Measurements from ENCODE around the gene REC114.
"Not testable (repeated sequence)": the region's sequence is repeated elsewhere in the genome, so short reads cannot be mapped to it uniquely, and the experiment has no call there.

REC114 gene

GRCh38 chr15:73436613-73437012 lies 6.4 kb upstream of the REC114 start:
- peaks cover 11% of the 10 kb centered on the region for H3K27me3 ChIP-seq (ENCODE audit: insufficient read depth, low read length)
- H3K4me3 ChIP-seq (ENCODE audit: low read length) = no peak overlapping the region
- H3K36me3 ChIP-seq (ENCODE audit: insufficient read depth, low read length) = no peaks in the 10 kb centered on the region
- H3K4me1 ChIP-seq (ENCODE audit: insufficient read depth, low read length) = no peaks in the 10 kb centered on the region
- H2AFZ ChIP-seq (ENCODE audit: low read depth, low read length) = no peak overlapping the region
- no peaks in the 10 kb centered on the region for H3K9me3 ChIP-seq (ENCODE audit: low read length)

GRCh38 chr15:73437543-73438109 lies 5.3 kb upstream of the REC114 start:
- peaks cover 11% of the 10 kb centered on the region for H3K27me3 ChIP-seq (ENCODE audit: insufficient read depth, low read length)
- no peak overlapping the region for H2AFZ ChIP-seq (ENCODE audit: low read depth, low read length)

GRCh38 chr15:73438651-73439050 lies 4.3 kb upstream of the REC114 start:
- H3K4me3 ChIP-seq (ENCODE audit: low read length) = no peak overlapping the region
- H3K4me1 ChIP-seq (ENCODE audit: insufficient read depth, low read length) = no peaks in the 10 kb centered on the region
- no peaks in the 10 kb centered on the region for H3K9me3 ChIP-seq (ENCODE audit: low read length)
- H2AFZ ChIP-seq (ENCODE audit: low read depth, low read length) = no peak overlapping the region
- no peaks in the 10 kb centered on the region for H3K36me3 ChIP-seq (ENCODE audit: insufficient read depth, low read length)
- H3K27me3 ChIP-seq (ENCODE audit: insufficient read depth, low read length) = peaks cover 11% of the 10 kb centered on the region

More at GRCh38 chr15:73437543-73438109, 5.3 kb upstream of the REC114 start:
- H3K36me3 ChIP-seq (ENCODE audit: insufficient read depth, low read length) = no peaks in the 10 kb centered on the region
- H3K4me3 ChIP-seq (ENCODE audit: low read length) = no peak overlapping the region
- no peaks in the 10 kb centered on the region for H3K4me1 ChIP-seq (ENCODE audit: insufficient read depth, low read length)
- H3K9me3 ChIP-seq (ENCODE audit: low read length) = no peaks in the 10 kb centered on the region

- H3K9me3 ChIP-seq (ENCODE audit: low read length) = no peaks in the 10 kb centered on the region
- no peak overlapping the region for H2AFZ ChIP-seq (ENCODE audit: low read depth, low read length)
- H3K4me3 ChIP-seq (ENCODE audit: low read length) = no peak overlapping the region
- no peaks in the 10 kb centered on the region for H3K36me3 ChIP-seq (ENCODE audit: insufficient read depth, low read length)
- H3K27me3 ChIP-seq (ENCODE audit: insufficient read depth, low read length) = peaks cover 15% of the 10 kb centered on the region
- H3K4me1 ChIP-seq (ENCODE audit: insufficient read depth, low read length) = no peaks in the 10 kb centered on the region
Observed at GRCh38 chr15:73440571-73440970, 2.4 kb upstream of the REC114 start.

DNA sequence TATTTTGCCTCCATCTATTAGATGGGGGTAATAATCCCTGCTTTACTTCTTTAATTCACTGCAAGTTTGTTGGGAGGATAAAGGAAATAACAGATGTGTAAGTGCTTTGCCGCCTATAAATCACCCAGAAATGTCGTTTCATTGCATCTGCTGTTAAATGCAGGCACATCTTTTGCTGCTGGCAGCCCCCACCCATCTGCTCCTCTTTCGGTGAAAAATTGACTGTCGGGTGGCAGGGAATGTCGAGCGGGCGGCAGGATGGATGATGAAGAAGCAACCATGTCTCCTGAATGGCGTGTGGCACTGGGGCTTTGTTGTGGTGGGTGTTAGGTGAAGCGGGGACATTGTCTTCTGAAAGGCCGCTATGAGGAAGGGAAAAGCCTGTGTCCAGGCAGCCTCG lies 543 bp upstream of the REC114 start:
- no peaks in the 10 kb centered on the region for H3K36me3 ChIP-seq (ENCODE audit: insufficient read depth, low read length)
- H3K9me3 ChIP-seq (ENCODE audit: low read length) = no peaks in the 10 kb centered on the region
- H3K4me3 ChIP-seq (ENCODE audit: low read length) = no peak overlapping the region
- peaks cover 15% of the 10 kb centered on the region for H3K27me3 ChIP-seq (ENCODE audit: insufficient read depth, low read length)
- no peaks in the 10 kb centered on the region for H3K4me1 ChIP-seq (ENCODE audit: insufficient read depth, low read length)
- H2AFZ ChIP-seq (ENCODE audit: low read depth, low read length) = no peak overlapping the region

DNA sequence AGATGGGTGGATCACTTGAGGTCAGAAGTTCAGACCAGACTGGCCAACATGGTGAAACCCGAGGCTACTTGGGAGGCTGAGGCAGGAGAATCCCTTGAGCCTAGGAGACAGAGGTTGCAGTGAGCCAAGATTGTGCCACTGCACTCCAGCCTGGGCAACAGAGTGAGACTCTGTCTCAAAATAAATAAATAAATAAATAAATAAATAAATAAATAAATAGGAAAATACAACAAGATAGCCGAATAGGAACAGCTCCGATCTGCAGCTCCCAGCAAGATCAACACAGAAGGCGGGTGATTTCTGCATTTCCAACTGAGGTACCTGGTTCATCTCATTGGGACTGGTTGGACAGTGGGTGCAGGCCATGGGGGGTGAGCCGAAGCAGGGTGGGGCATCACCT lies 4.5 kb downstream of the REC114 start:
- not testable (repeated sequence) for H3K4me1 ChIP-seq (ENCODE audit: insufficient read depth, low read length); H3K9me3 ChIP-seq (ENCODE audit: low read length); H3K4me3 ChIP-seq (ENCODE audit: low read length); H2AFZ ChIP-seq (ENCODE audit: low read depth, low read length); H3K36me3 ChIP-seq (ENCODE audit: insufficient read depth, low read length); H3K27me3 ChIP-seq (ENCODE audit: insufficient read depth, low read length)

- H3K4me1 ChIP-seq (ENCODE audit: insufficient read depth, low read length); H2AFZ ChIP-seq (ENCODE audit: low read depth, low read length); H3K27me3 ChIP-seq (ENCODE audit: insufficient read depth, low read length); H3K9me3 ChIP-seq (ENCODE audit: low read length); H3K36me3 ChIP-seq (ENCODE audit: insufficient read depth, low read length); H3K4me3 ChIP-seq (ENCODE audit: low read length): not testable (repeated sequence)
Observed at GRCh38 chr15:73448158-73448758, 5.3 kb downstream of the REC114 start.

DNA sequence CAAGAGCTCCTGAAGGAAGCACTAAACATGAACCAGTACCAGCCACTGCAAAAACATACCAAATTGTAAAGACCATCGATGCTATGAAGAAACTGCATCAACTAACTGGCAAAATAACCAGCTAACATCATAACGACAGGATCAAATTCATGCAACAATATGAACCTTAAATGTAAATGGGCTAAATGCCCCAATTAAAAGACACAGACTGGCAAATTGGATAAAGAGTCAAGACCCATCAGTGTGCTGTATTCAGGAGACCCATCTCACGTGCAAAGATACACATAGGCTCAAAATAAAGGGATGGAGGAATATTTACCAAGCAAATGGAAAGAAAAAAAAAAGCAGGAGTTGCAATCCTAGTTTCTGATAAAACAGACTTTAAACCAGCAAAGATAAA lies 7.0 kb downstream of the REC114 start:
- H3K36me3 ChIP-seq (ENCODE audit: insufficient read depth, low read length); H3K4me1 ChIP-seq (ENCODE audit: insufficient read depth, low read length); H3K27me3 ChIP-seq (ENCODE audit: insufficient read depth, low read length); H2AFZ ChIP-seq (ENCODE audit: low read depth, low read length); H3K9me3 ChIP-seq (ENCODE audit: low read length); H3K4me3 ChIP-seq (ENCODE audit: low read length): not testable (repeated sequence)

- Histone ChIP-seq H3K36me3 (ENCODE audit: insufficient read depth, low read length) (no peaks in the 10 kb centered on the region), H3K27me3 (ENCODE audit: insufficient read depth, low read length) (peaks cover 5% of the 10 kb centered on the region), H3K4me1 (ENCODE audit: insufficient read depth, low read length) (no peaks in the 10 kb centered on the region), H3K4me3 (ENCODE audit: low read length) (no peak overlapping the region), H3K9me3 (ENCODE audit: low read length) (no peaks in the 10 kb centered on the region), H2AFZ (ENCODE audit: low read depth, low read length) (no peak overlapping the region)
Observed at GRCh38 chr15:73454096-73454495, 11.1 kb downstream of the REC114 start.

- H3K4me3 ChIP-seq (ENCODE audit: low read length) = no peak overlapping the region
- H3K27me3 ChIP-seq (ENCODE audit: insufficient read depth, low read length) = peaks cover 5% of the 10 kb centered on the region
- H3K9me3 ChIP-seq (ENCODE audit: low read length) = no peaks in the 10 kb centered on the region
- no peak overlapping the region for H2AFZ ChIP-seq (ENCODE audit: low read depth, low read length)
- H3K36me3 ChIP-seq (ENCODE audit: insufficient read depth, low read length) = no peaks in the 10 kb centered on the region
- H3K4me1 ChIP-seq (ENCODE audit: insufficient read depth, low read length) = no peaks in the 10 kb centered on the region
Observed at GRCh38 chr15:73455876-73456275, 12.9 kb downstream of the REC114 start.

- H3K9me3 ChIP-seq (ENCODE audit: low read length) = no peaks in the 10 kb centered on the region
- peaks cover 5% of the 10 kb centered on the region for H3K27me3 ChIP-seq (ENCODE audit: insufficient read depth, low read length)
- H3K4me1 ChIP-seq (ENCODE audit: insufficient read depth, low read length) = no peaks in the 10 kb centered on the region
- H3K4me3 ChIP-seq (ENCODE audit: low read length) = no peak overlapping the region
- no peak overlapping the region for H2AFZ ChIP-seq (ENCODE audit: low read depth, low read length)
- H3K36me3 ChIP-seq (ENCODE audit: insufficient read depth, low read length) = no peaks in the 10 kb centered on the region
Observed at GRCh38 chr15:73457334-73457733, 14.4 kb downstream of the REC114 start.

GRCh38 chr15:73460662-73461061 lies 17.7 kb downstream of the REC114 start:
- Histone ChIP-seq H3K4me1 (ENCODE audit: insufficient read depth, low read length) (no peaks in the 10 kb centered on the region), H3K9me3 (ENCODE audit: low read length) (no peaks in the 10 kb centered on the region), H2AFZ (ENCODE audit: low read depth, low read length) (no peak overlapping the region), H3K27me3 (ENCODE audit: insufficient read depth, low read length) (peaks cover 5% of the 10 kb centered on the region), H3K36me3 (ENCODE audit: insufficient read depth, low read length) (no peaks in the 10 kb centered on the region), H3K4me3 (ENCODE audit: low read length) (no peak overlapping the region)

DNA sequence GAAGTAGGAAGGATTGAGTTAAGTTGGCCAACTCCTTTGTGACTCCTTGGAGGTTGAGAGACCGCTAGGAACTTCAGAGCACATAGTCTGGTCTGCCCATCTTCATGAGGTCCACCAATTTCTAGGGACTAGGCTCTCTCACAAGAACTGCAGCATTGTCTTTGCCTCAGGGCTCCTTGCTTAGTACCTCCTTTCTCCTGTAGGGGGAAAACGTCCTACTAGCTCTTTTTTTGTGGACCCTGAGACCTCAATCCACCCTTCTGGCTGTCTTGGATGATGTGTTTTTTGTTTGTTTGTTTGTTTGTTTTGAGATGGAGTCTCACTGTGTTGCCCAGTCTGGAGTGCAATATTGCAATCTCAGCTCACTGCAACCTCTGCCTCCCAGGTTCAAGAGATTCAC lies 21.6 kb downstream of the REC114 start:
- no peaks in the 10 kb centered on the region for H3K9me3 ChIP-seq (ENCODE audit: low read length)
- H3K4me1 ChIP-seq (ENCODE audit: insufficient read depth, low read length) = no peaks in the 10 kb centered on the region
- H3K36me3 ChIP-seq (ENCODE audit: insufficient read depth, low read length) = no peaks in the 10 kb centered on the region
- H3K27me3 ChIP-seq (ENCODE audit: insufficient read depth, low read length) = no peaks in the 10 kb centered on the region
- no peak overlapping the region for H3K4me3 ChIP-seq (ENCODE audit: low read length)
- no peak overlapping the region for H2AFZ ChIP-seq (ENCODE audit: low read depth, low read length)

- no peak overlapping the region for H3K4me3 ChIP-seq (ENCODE audit: low read length)
- H3K4me1 ChIP-seq (ENCODE audit: insufficient read depth, low read length) = no peaks in the 10 kb centered on the region
- H3K36me3 ChIP-seq (ENCODE audit: insufficient read depth, low read length) = no peaks in the 10 kb centered on the region
- H3K27me3 ChIP-seq (ENCODE audit: insufficient read depth, low read length) = peaks cover 10% of the 10 kb centered on the region
- H2AFZ ChIP-seq (ENCODE audit: low read depth, low read length) = no peak overlapping the region
- no peaks in the 10 kb centered on the region for H3K9me3 ChIP-seq (ENCODE audit: low read length)
Observed at GRCh38 chr15:73467758-73468157, 24.8 kb downstream of the REC114 start.

Measured in neuron (in vitro differentiated cells).